Osteoblast (primary cell): ENCODE results near the gene PRKACA. TPM values are rescaled to one million over a fixed set of nuclear protein-coding genes. Genes with fewer than 3 reads are reported as not detected.

ENCODE experiments used
- DNase-seq: peaks from one replicate; pipeline ENCODE4 v3.0.0; 2011; ENCODE audit warnings: low spot score, mixed read lengths; ENCODE audit not compliant: insufficient read length; ENCODE audit errors: missing footprints
- H2AFZ ChIP-seq: 2 replicates; pipeline ENCODE4 v1.6.0; 2011; ENCODE audit warnings: mild to moderate bottlenecking, low read length
- H3K27ac ChIP-seq: 2 replicates; pipeline ENCODE4 v1.5.1; 2011; ENCODE audit warnings: mild to moderate bottlenecking, low read depth, low read length, moderate library complexity
- H3K27me3 ChIP-seq: 2 replicates; pipeline ENCODE4 v1.6.0; 2012; ENCODE audit warnings: mild to moderate bottlenecking, control low read depth, inconsistent platforms, low read length, moderate library complexity; ENCODE audit not compliant: insufficient read depth
- H3K36me3 ChIP-seq: 2 replicates; pipeline ENCODE4 v1.5.1; 2011; ENCODE audit warnings: mild to moderate bottlenecking, low read length, control low read depth, moderate library complexity; ENCODE audit not compliant: insufficient read depth
- H3K4me1 ChIP-seq: 2 replicates; pipeline ENCODE4 v1.5.1; 2011; ENCODE audit warnings: mild to moderate bottlenecking, low read length, control low read depth, moderate library complexity; ENCODE audit not compliant: insufficient read depth
- H3K4me2 ChIP-seq: 2 replicates; pipeline ENCODE4 v1.6.0; 2011; ENCODE audit warnings: mild to moderate bottlenecking, low read length; ENCODE audit not compliant: insufficient read depth
- H3K4me3 ChIP-seq: fragments of 200-600 bp; sonication (generic); 3 replicates; pipeline ENCODE4 v1.5.1; 2012; ENCODE audit warnings: mild to moderate bottlenecking, low read length, inconsistent platforms; ENCODE audit not compliant: insufficient read depth
- H3K79me2 ChIP-seq: 2 replicates; pipeline ENCODE4 v1.6.0; 2012; ENCODE audit warnings: mild to moderate bottlenecking, low read length, control low read depth, inconsistent platforms; ENCODE audit not compliant: insufficient read depth
- H3K9me3 ChIP-seq: 2 replicates; pipeline ENCODE4 v1.5.1; 2011; ENCODE audit warnings: low read depth, low read length, control low read depth
- H4K20me1 ChIP-seq: 2 replicates; pipeline ENCODE4 v1.6.0; 2012; ENCODE audit warnings: mild to moderate bottlenecking, low read length, control low read depth; ENCODE audit not compliant: insufficient read depth
- CTCF ChIP-seq: IDR thresholded peaks from 2 replicates; pipeline ENCODE4 v1.5.1; 2011; ENCODE audit warnings: mild to moderate bottlenecking, low read depth, low read length, moderate library complexity; ENCODE audit errors: extremely low read depth
- total RNA-seq: library from RNA; depleted of rRNA; stranded (reverse); fragments of >200 nt; gene quantifications from 2 replicates; pipeline ENCODE4 v1.2.3, GENCODE V29; 2012

PRKACA gene
- total RNA-seq, 1 donor: 45.6 TPM

- Histone ChIP-seq H4K20me1 (no peaks in the 10 kb centered on the region), H2AFZ (peak overlapping the region; percentile 32), H3K4me1 (peaks cover 30% of the 10 kb centered on the region), H3K4me2 (peak overlapping the region; percentile 80), H3K36me3 (no peaks in the 10 kb centered on the region), H3K9me3 (no peaks in the 10 kb centered on the region), H3K27me3 (no peaks in the 10 kb centered on the region), H3K79me2 (peaks cover 39% of the 10 kb centered on the region), H3K4me3 (peak overlapping the region; percentile 22), H3K27ac (peak overlapping the region; percentile 91)
- TF ChIP-seq CTCF: no peak
- DNase-seq: peak; percentile 86
Measured at GRCh38 chr19:14138576-14139265, 21.2 kb upstream of the PRKACA start.

- peak within 1 kb of the TSS; percentile 96 for H2AFZ ChIP-seq
- H3K27me3 ChIP-seq: no peaks in the 10 kb centered on the region
- no peaks in the 10 kb centered on the region for H4K20me1 ChIP-seq
- H3K36me3 ChIP-seq: no peaks in the 10 kb centered on the region
- peaks cover 30% of the 10 kb centered on the region for H3K4me1 ChIP-seq
- peaks cover 25% of the 10 kb centered on the region for H3K79me2 ChIP-seq
- peak within 1 kb of the TSS; percentile 94 for H3K4me2 ChIP-seq
- peak within 1 kb of the TSS; percentile 92 for H3K4me3 ChIP-seq
- DNase-seq: peak; percentile 99
- TF ChIP-seq CTCF: peak; percentile 81
- H3K9me3 ChIP-seq: no peaks in the 10 kb centered on the region
- peak within 1 kb of the TSS; percentile 91 for H3K27ac ChIP-seq
Measured at GRCh38 chr19:14136509-14137281, 19.1 kb upstream of the PRKACA start, which contains the start of gene ASF1B. ASF1B (minus strand) TSS chr19:14136589; CDS start chr19:14136456, 133 bp downstream.

- Histone ChIP-seq H3K9me3 (no peaks in the 10 kb centered on the region), H4K20me1 (no peaks in the 10 kb centered on the region), H3K27me3 (no peaks in the 10 kb centered on the region), H3K79me2 (peaks cover 25% of the 10 kb centered on the region), H3K4me3 (peak overlapping the region; percentile 89), H3K4me2 (peak overlapping the region; percentile 94), H3K4me1 (peaks cover 30% of the 10 kb centered on the region), H3K27ac (no peak overlapping the region), H3K36me3 (no peaks in the 10 kb centered on the region), H2AFZ (peak overlapping the region; percentile 83)
- no peak for TF ChIP-seq CTCF
- peak; percentile 90 for DNase-seq
Measured at GRCh38 chr19:14135985-14136508, 18.5 kb upstream of the PRKACA start.

GRCh38 chr19:14135355-14135754, 17.8 kb upstream of the PRKACA start:
- Histone ChIP-seq H3K27me3 (no peaks in the 10 kb centered on the region), H3K27ac (no peak overlapping the region), H3K9me3 (no peaks in the 10 kb centered on the region), H3K36me3 (no peaks in the 10 kb centered on the region), H3K79me2 (peaks cover 25% of the 10 kb centered on the region), H3K4me1 (peaks cover 30% of the 10 kb centered on the region), H3K4me2 (peak overlapping the region; percentile 94), H3K4me3 (peak overlapping the region; percentile 89), H2AFZ (peak overlapping the region; percentile 68), H4K20me1 (no peaks in the 10 kb centered on the region)
- TF ChIP-seq CTCF: no peak
- no peak for DNase-seq
